DND-41 (cell line): Measurements from ENCODE around the gene ERCC1.
A peak's percentile ranks its signal among the peaks of the same experiment; 100 is the strongest.

ENCODE experiments used
- ATAC-seq: fragments of 200-7000 bp; cut with Tn5 transposase; 3 replicates; pipeline ENCODE4 v1.9.1; 2021; ENCODE audit warnings: low read depth; ENCODE audit not compliant: insufficient read depth
- DNase-seq: peaks from one replicate; pipeline ENCODE4 v3.0.0-alpha.2; 2020
- H2AFZ ChIP-seq: 2 replicates; pipeline ENCODE4 v1.6.0; 2012; ENCODE audit warnings: low read depth, low read length
- H3K27ac ChIP-seq: 2 replicates; pipeline ENCODE4 v1.5.1; 2012; ENCODE audit warnings: low read length, inconsistent platforms
- H3K27me3 ChIP-seq: fragments of 200-600 bp; sonication (generic); 2 replicates; pipeline ENCODE4 v1.6.0; 2012; ENCODE audit warnings: low read length, mild to moderate bottlenecking, inconsistent platforms; ENCODE audit not compliant: insufficient read depth, poor library complexity
- H3K36me3 ChIP-seq: 2 replicates; pipeline ENCODE4 v1.5.1; 2012; ENCODE audit warnings: low read length, inconsistent platforms; ENCODE audit not compliant: insufficient read depth
- H3K4me1 ChIP-seq: 2 replicates; pipeline ENCODE4 v1.5.1; 2012; ENCODE audit warnings: mild to moderate bottlenecking, low read length; ENCODE audit not compliant: insufficient read depth
- H3K4me2 ChIP-seq: 2 replicates; pipeline ENCODE4 v1.6.0; 2012; ENCODE audit warnings: mild to moderate bottlenecking, moderate library complexity, low read length, inconsistent platforms; ENCODE audit not compliant: insufficient read depth
- H3K4me3 ChIP-seq, 2 experiments: fragments of 200-600 bp in 1 of 2; shearing (Covaris generic) in 1 of 2; 2 replicates each; pipeline ENCODE4 v1.5.1; 2012 to 2016; ENCODE audit warnings: inconsistent platforms in 2 of 2, low read length in 2 of 2, mild to moderate bottlenecking in 2 of 2, low read depth in 1 of 2, moderate library complexity in 1 of 2
- H3K79me2 ChIP-seq: 2 replicates; pipeline ENCODE4 v1.6.0; 2012; ENCODE audit warnings: low read length, inconsistent platforms; ENCODE audit not compliant: insufficient read depth
- H3K9ac ChIP-seq: 2 replicates; pipeline ENCODE4 v1.6.0; 2012; ENCODE audit warnings: low read depth, mild to moderate bottlenecking, inconsistent platforms, low read length, moderate library complexity
- H3K9me3 ChIP-seq: 2 replicates; pipeline ENCODE4 v1.5.1; 2012; ENCODE audit warnings: low read length, moderate library complexity, mild to moderate bottlenecking, inconsistent platforms; ENCODE audit not compliant: insufficient read depth, severe bottlenecking
- H4K20me1 ChIP-seq: 2 replicates; pipeline ENCODE4 v1.6.0; 2012; ENCODE audit warnings: low read length; ENCODE audit not compliant: insufficient read depth
- EZH2 ChIP-seq: IDR thresholded peaks from 3 replicates; pipeline ENCODE4 v1.6.1; 2012; ENCODE audit warnings: borderline replicate concordance, low read depth, mild to moderate bottlenecking, moderate library complexity, low read length, inconsistent platforms; ENCODE audit not compliant: severe bottlenecking
- TF ChIP-seq, protein P1 (sequence below): IDR thresholded peaks from 2 replicates; pipeline ENCODE4 v1.5.1; 2012; ENCODE audit warnings: borderline replicate concordance, low read length, moderate library complexity, mild to moderate bottlenecking; ENCODE audit not compliant: poor library complexity, severe bottlenecking; ENCODE audit errors: extremely low read depth

The ERCC1 gene

GRCh38 chr19:45376045-45376724, 47.5 kb downstream of the ERCC1 start:
- Histone ChIP-seq H3K36me3 (no peaks in the 10 kb centered on the region), H3K9ac (no peak overlapping the region), H3K9me3 (no peaks in the 10 kb centered on the region), H2AFZ (no peak overlapping the region), H3K79me2 (no peaks in the 10 kb centered on the region), H3K27me3 (no peaks in the 10 kb centered on the region), H3K27ac (no peak overlapping the region), H3K4me3 (no peak overlapping the region), H3K4me1 (peaks cover 5% of the 10 kb centered on the region), H3K4me2 (no peak overlapping the region), H4K20me1 (no peaks in the 10 kb centered on the region)
- ATAC-seq (no peak), DNase-seq (no peak)
- TF ChIP-seq, protein P1, sequence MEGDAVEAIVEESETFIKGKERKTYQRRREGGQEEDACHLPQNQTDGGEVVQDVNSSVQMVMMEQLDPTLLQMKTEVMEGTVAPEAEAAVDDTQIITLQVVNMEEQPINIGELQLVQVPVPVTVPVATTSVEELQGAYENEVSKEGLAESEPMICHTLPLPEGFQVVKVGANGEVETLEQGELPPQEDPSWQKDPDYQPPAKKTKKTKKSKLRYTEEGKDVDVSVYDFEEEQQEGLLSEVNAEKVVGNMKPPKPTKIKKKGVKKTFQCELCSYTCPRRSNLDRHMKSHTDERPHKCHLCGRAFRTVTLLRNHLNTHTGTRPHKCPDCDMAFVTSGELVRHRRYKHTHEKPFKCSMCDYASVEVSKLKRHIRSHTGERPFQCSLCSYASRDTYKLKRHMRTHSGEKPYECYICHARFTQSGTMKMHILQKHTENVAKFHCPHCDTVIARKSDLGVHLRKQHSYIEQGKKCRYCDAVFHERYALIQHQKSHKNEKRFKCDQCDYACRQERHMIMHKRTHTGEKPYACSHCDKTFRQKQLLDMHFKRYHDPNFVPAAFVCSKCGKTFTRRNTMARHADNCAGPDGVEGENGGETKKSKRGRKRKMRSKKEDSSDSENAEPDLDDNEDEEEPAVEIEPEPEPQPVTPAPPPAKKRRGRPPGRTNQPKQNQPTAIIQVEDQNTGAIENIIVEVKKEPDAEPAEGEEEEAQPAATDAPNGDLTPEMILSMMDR, result no peak
- no peak for TF ChIP-seq EZH2

DNA sequence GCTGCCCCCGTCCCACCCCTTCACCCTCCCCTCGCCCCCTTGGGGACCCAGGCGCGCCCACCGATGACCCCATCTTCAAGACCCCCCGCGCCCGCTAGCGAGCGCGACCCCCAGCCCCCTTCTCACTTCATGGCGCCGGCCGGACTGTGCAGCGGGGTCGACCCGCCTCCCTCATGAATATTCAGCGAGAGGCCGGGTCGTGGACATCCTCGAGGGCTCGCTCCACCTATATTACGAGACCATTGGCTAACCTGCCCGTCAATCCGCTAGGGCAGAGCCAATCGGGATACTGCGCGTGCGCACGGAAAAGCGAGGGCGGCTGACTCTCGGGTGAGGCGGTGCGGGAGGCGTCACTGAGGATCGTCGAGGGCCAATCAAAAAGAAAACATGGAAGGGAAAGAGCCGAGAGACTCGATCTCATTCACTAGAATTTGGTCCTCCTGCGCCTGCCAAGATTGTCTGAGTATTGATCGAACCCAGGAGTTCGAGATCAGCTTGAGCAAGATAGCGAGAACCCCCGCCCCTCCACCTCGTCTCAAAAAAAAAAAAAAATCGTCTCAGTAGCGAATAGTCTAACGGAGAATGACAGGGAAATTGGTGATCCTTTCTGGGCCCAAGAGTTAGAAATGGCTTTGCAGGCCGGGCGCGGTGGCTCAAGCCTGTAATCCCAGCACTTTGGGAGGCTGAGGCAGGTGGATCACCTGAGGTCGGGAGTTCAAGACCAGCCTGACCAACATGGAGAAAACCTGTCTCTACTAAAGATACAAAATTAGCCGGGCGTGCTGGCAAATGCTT, 53.1 kb downstream of the ERCC1 start, which contains the start of gene ERCC2:
Gene ERCC2, minus strand, starts transcription at position 164 of the 795 bp plus-strand sequence. Its CDS starts 33 bp downstream, at position 131.
- peak within 1 kb of the TSS; percentile 85 for H3K27ac ChIP-seq
- peak within 1 kb of the TSS; percentile 80 for H3K9ac ChIP-seq
- no peaks in the 10 kb centered on the region for H4K20me1 ChIP-seq
- ATAC-seq (peak; percentile 99), DNase-seq (peak; percentile 100)
- H3K9me3 ChIP-seq, result no peaks in the 10 kb centered on the region
- H3K4me2 ChIP-seq, result peak within 1 kb of the TSS; percentile 98
- H3K4me3 ChIP-seq, result peak within 1 kb of the TSS; percentile 92 to 96
- TF ChIP-seq, protein P1, result no peak
- no peak for TF ChIP-seq EZH2
- H3K79me2 ChIP-seq, result peaks cover 17% of the 10 kb centered on the region
- H2AFZ ChIP-seq, result peak within 1 kb of the TSS; percentile 89
- no peaks in the 10 kb centered on the region for H3K27me3 ChIP-seq
- H3K36me3 ChIP-seq, result peaks cover 10% of the 10 kb centered on the region
- peaks cover 29% of the 10 kb centered on the region for H3K4me1 ChIP-seq

GRCh38 chr19:45368737-45369340, 54.9 kb downstream of the ERCC1 start:
- no peak overlapping the region for H2AFZ ChIP-seq
- peak overlapping the region; percentile 98 for H3K4me2 ChIP-seq
- H3K79me2 ChIP-seq, result peaks cover 17% of the 10 kb centered on the region
- no peaks in the 10 kb centered on the region for H3K27me3 ChIP-seq
- no peak for TF ChIP-seq EZH2
- TF ChIP-seq, protein P1, result no peak
- peak overlapping the region in 1 of 2 experiments; percentile 96; a peak in 2 of 4 replicates for H3K4me3 ChIP-seq
- no peak overlapping the region for H3K27ac ChIP-seq
- no peak for ATAC-seq
- no peaks in the 10 kb centered on the region for H3K9me3 ChIP-seq
- H4K20me1 ChIP-seq, result 0 out of 2 replicates have a peak, but pooled peaks cover 4% of the 10 kb centered on the region
- no peak overlapping the region for H3K9ac ChIP-seq
- peaks cover 25% of the 10 kb centered on the region for H3K36me3 ChIP-seq
- H3K4me1 ChIP-seq, result peaks cover 29% of the 10 kb centered on the region
- no peak for DNase-seq
